Measurements from ENCODE around the gene SAMD10.

SAMD10 gene

DNA sequence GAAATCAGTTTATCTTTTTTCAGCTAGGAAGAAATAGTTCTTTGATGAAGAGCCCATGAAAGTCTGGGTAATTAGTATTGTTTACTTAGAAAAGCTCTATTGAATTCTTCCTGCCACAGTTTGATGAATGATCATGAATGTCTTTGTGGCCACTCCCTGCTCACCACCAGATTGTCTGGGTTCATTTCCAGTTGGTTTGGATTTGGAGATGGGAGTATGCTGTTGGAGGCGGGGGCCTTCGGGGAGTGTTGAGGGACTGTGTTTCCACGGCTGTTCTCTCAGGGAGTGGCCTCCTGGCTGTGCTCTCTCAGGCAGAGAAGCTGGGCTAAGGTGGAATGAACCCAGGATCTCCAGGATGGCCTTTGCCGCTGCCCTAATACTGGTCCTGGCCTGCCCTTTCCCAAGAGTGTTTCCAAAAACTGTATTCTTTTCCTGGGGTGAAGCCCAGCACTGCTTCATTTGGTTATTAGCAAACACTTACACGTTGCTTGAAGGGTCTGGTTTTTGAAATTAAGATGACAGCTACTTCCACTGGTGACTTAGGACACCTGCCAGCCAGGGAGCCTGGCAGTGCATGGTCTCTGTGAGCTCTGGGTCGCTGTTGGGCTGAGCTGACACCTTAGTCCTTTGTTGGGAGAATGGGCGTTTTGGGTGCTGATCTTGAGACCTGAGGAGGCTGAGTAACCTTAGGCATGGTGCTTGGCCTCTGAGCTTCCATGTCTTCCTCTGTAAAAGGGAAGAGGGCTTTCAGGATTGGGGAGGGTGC lies 24.7 kb upstream of the SAMD10 start:
- Histone ChIP-seq H2AFZ (ENCODE audit: low read length) (no peak overlapping the region), H3F3A (ENCODE audit: insufficient read depth, low read length) (no peaks in the 10 kb centered on the region), H3K9ac (ENCODE audit: low read length) (no peak overlapping the region), H3K4me3 (ENCODE audit: low read length) (no peak overlapping the region), H3K27ac (ENCODE audit: low read length) (no peak overlapping the region), H3K4me1 (ENCODE audit: low read length) (no peaks in the 10 kb centered on the region), H4K20me1 (ENCODE audit: insufficient read depth, low read length) (no peaks in the 10 kb centered on the region), H3K9me2 (replicated peaks; ENCODE audit: insufficient read depth, low read length) (no peaks in the 10 kb centered on the region), H3K36me3 (replicated peaks; ENCODE audit: insufficient read depth, low read length) (peaks cover 15% of the 10 kb centered on the region), H3K27me3 (replicated peaks; ENCODE audit: insufficient read depth, low read length) (no peaks in the 10 kb centered on the region), H3K79me2 (ENCODE audit: low read length) (peaks cover 18% of the 10 kb centered on the region), H3K4me2 (ENCODE audit: low read depth, low read length) (no peak overlapping the region), H3K9me3 (replicated peaks; ENCODE audit: insufficient read depth, low read length) (no peaks in the 10 kb centered on the region)
- TF ChIP-seq EZH2phosphoT487 (IDR thresholded peaks at IDR 0.05; ENCODE audit: low read length), result no peak
- no peak for TF ChIP-seq CTCF (IDR thresholded peaks at IDR 0.05; ENCODE audit: low read length)
- no peak for TF ChIP-seq EZH2 (optimal IDR thresholded peaks at IDR 0.05; ENCODE audit: low read depth, low read length)
- no peak for DNase-seq

GRCh38 chr20:64001607-64002011 lies 22.2 kb upstream of the SAMD10 start:
- DNase-seq, result no peak

GRCh38 chr20:64000906-64001305 lies 21.5 kb upstream of the SAMD10 start:
- H3K9me3 ChIP-seq (replicated peaks; ENCODE audit: insufficient read depth, low read length), result no peaks in the 10 kb centered on the region
- H3K4me1 ChIP-seq (ENCODE audit: low read length), result no peaks in the 10 kb centered on the region
- TF ChIP-seq EZH2phosphoT487 (IDR thresholded peaks at IDR 0.05; ENCODE audit: low read length) (no peak), EZH2 (optimal IDR thresholded peaks at IDR 0.05; ENCODE audit: low read depth, low read length) (no peak), CTCF (IDR thresholded peaks at IDR 0.05; ENCODE audit: low read length) (no peak)
- H3K9me2 ChIP-seq (replicated peaks; ENCODE audit: insufficient read depth, low read length), result no peaks in the 10 kb centered on the region
- peaks cover 8% of the 10 kb centered on the region; the same call in 1 of the 2 replicates for H3K36me3 ChIP-seq (replicated peaks; ENCODE audit: insufficient read depth, low read length)
- no peak for DNase-seq
- peaks cover 10% of the 10 kb centered on the region; the same call in 1 of the 2 replicates for H3K79me2 ChIP-seq (ENCODE audit: low read length)
- no peaks in the 10 kb centered on the region for H3F3A ChIP-seq (ENCODE audit: insufficient read depth, low read length)
- H2AFZ ChIP-seq (ENCODE audit: low read length), result no peak overlapping the region
- H4K20me1 ChIP-seq (ENCODE audit: insufficient read depth, low read length), result no peaks in the 10 kb centered on the region
- H3K27ac ChIP-seq (ENCODE audit: low read length), result no peak overlapping the region
- H3K4me2 ChIP-seq (ENCODE audit: low read depth, low read length), result no peak overlapping the region
- no peaks in the 10 kb centered on the region for H3K27me3 ChIP-seq (replicated peaks; ENCODE audit: insufficient read depth, low read length)
- no peak overlapping the region for H3K9ac ChIP-seq (ENCODE audit: low read length)
- no peak overlapping the region for H3K4me3 ChIP-seq (ENCODE audit: low read length)

More at GRCh38 chr20:64001607-64002011, 22.2 kb upstream of the SAMD10 start:
- Histone ChIP-seq H3K4me2 (ENCODE audit: low read depth, low read length) (no peak overlapping the region), H3K9me3 (replicated peaks; ENCODE audit: insufficient read depth, low read length) (no peaks in the 10 kb centered on the region), H3K9ac (ENCODE audit: low read length) (no peak overlapping the region), H4K20me1 (ENCODE audit: insufficient read depth, low read length) (no peaks in the 10 kb centered on the region), H3K4me1 (ENCODE audit: low read length) (no peaks in the 10 kb centered on the region), H3K27ac (ENCODE audit: low read length) (no peak overlapping the region), H3K36me3 (replicated peaks; ENCODE audit: insufficient read depth, low read length) (peaks cover 8% of the 10 kb centered on the region; the same call in 1 of the 2 replicates), H3K79me2 (ENCODE audit: low read length) (peaks cover 10% of the 10 kb centered on the region; the same call in 1 of the 2 replicates), H2AFZ (ENCODE audit: low read length) (no peak overlapping the region), H3F3A (ENCODE audit: insufficient read depth, low read length) (no peaks in the 10 kb centered on the region), H3K4me3 (ENCODE audit: low read length) (no peak overlapping the region), H3K9me2 (replicated peaks; ENCODE audit: insufficient read depth, low read length) (no peaks in the 10 kb centered on the region), H3K27me3 (replicated peaks; ENCODE audit: insufficient read depth, low read length) (no peaks in the 10 kb centered on the region)
- TF ChIP-seq EZH2 (optimal IDR thresholded peaks at IDR 0.05; ENCODE audit: low read depth, low read length) (no peak), EZH2phosphoT487 (IDR thresholded peaks at IDR 0.05; ENCODE audit: low read length) (no peak), CTCF (IDR thresholded peaks at IDR 0.05; ENCODE audit: low read length) (no peak)
